ENCODE results near the gene PEPD. TPM values are rescaled to one million over a fixed set of nuclear protein-coding genes. Genes with fewer than 3 reads are reported as not detected.

PEPD gene
- total and polyA plus RNA-seq, 2 of the 4 experiments (the other 2 are of a cell fraction): 36.7 to 88.4 TPM

- Histone ChIP-seq H3K56ac (ENCODE audit: extremely low read depth, insufficient read depth, low read length) (no peak overlapping the region), H3K18ac (ENCODE audit: low read depth, low read length) (no peak overlapping the region), H3K9me3 (ENCODE audit: control insufficient read depth, insufficient read depth, low read length) (no peaks in the 10 kb centered on the region), H3K14ac (replicated peaks; ENCODE audit: low read depth, low read length) (no peak overlapping the region), H4K91ac (ENCODE audit: insufficient read depth, low read depth, low read length) (no peak overlapping the region), H3K9ac (ENCODE audit: low read depth, low read length) (no peak overlapping the region), H3K36me3 (ENCODE audit: control insufficient read depth, insufficient read depth, low read length) (peaks cover 7% of the 10 kb centered on the region; the same call in 1 of the 2 replicates), H3K27ac (ENCODE audit: insufficient read depth, low read length) (no peak overlapping the region), H2BK20ac (ENCODE audit: low read depth, low read length) (no peak overlapping the region), H3K27me3 (ENCODE audit: control insufficient read depth, insufficient read depth, low read length) (no peaks in the 10 kb centered on the region), H4K5ac (ENCODE audit: low read depth, low read length) (no peak overlapping the region), H3K79me1 (ENCODE audit: low read depth in 1 of 2, low read length in 2 of 2) (no peaks in the 10 kb centered on the region), H2BK15ac (ENCODE audit: low read depth, low read length) (no peak overlapping the region), H3K4me2 (ENCODE audit: low read depth, low read length) (no peak overlapping the region), H2AK5ac (ENCODE audit: low read depth, low read length) (no peak overlapping the region), H3K4me1 (ENCODE audit: control insufficient read depth, insufficient read depth, low read length) (no peaks in the 10 kb centered on the region), H3K4me3 (ENCODE audit: insufficient read depth, low read depth, low read length) (no peak overlapping the region), H4K20me1 (ENCODE audit: insufficient read depth, low read length) (no peaks in the 10 kb centered on the region; the same call in 1 of the 2 replicates), H3K4ac (ENCODE audit: low read depth, low read length) (no peak overlapping the region), H3K9me1 (ENCODE audit: insufficient read depth, low read length) (no peaks in the 10 kb centered on the region), H2BK120ac (ENCODE audit: low read depth, low read length) (no peak overlapping the region), H2AFZ (replicated peaks; ENCODE audit: low read length, poor library complexity) (no peak overlapping the region), H2AK9ac (replicated peaks; ENCODE audit: low read depth, low read length, poor library complexity) (no peak overlapping the region), H2BK5ac (ENCODE audit: low read depth, low read length, poor library complexity, severe bottlenecking) (no peak overlapping the region), H4K8ac (ENCODE audit: low read depth in 2 of 2, low read length in 2 of 2) (no peak overlapping the region), H3K23ac (ENCODE audit: low read depth, low read length) (no peak overlapping the region)
- 100% methylated on average over 3 of the region's 13 CpGs; no CpG with 5 or more reads in 1 of the 2 experiments for WGBS, 2 experiments (ENCODE audit: extremely low coverage in 2 of 2, insufficient read length in 1 of 2)
- no peak for TF ChIP-seq RAD21 (IDR thresholded peaks at IDR 0.05; ENCODE audit: low read length)
- no peak for TF ChIP-seq RCOR1 (IDR thresholded peaks at IDR 0.05; ENCODE audit: insufficient replicate concordance, low read length)
- TF ChIP-seq, protein P1, sequence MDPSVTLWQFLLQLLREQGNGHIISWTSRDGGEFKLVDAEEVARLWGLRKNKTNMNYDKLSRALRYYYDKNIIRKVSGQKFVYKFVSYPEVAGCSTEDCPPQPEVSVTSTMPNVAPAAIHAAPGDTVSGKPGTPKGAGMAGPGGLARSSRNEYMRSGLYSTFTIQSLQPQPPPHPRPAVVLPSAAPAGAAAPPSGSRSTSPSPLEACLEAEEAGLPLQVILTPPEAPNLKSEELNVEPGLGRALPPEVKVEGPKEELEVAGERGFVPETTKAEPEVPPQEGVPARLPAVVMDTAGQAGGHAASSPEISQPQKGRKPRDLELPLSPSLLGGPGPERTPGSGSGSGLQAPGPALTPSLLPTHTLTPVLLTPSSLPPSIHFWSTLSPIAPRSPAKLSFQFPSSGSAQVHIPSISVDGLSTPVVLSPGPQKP (IDR thresholded peaks at IDR 0.05; ENCODE audit: borderline replicate concordance, low read depth, low read length): no peak
- TF ChIP-seq NFE2L2 (IDR thresholded peaks at IDR 0.05; ENCODE audit: low read depth, low read length): no peak
- TF ChIP-seq MAZ (IDR thresholded peaks at IDR 0.05; ENCODE audit: borderline replicate concordance, low read depth, low read length): no peak
- no peak for TF ChIP-seq MAFK (IDR thresholded peaks at IDR 0.05; ENCODE audit: low read depth, low read length)
- no peak for TF ChIP-seq RFX5 (IDR thresholded peaks at IDR 0.05; ENCODE audit: low read depth, low read length)
- TF ChIP-seq FOS (IDR thresholded peaks at IDR 0.05; ENCODE audit: low read depth, low read length): no peak
- no peak for TF ChIP-seq CHD1 (IDR thresholded peaks at IDR 0.05; ENCODE audit: low read depth, low read length)
- TF ChIP-seq SMC3 (IDR thresholded peaks at IDR 0.05; ENCODE audit: low read depth, low read length): no peak
- TF ChIP-seq, protein P2, sequence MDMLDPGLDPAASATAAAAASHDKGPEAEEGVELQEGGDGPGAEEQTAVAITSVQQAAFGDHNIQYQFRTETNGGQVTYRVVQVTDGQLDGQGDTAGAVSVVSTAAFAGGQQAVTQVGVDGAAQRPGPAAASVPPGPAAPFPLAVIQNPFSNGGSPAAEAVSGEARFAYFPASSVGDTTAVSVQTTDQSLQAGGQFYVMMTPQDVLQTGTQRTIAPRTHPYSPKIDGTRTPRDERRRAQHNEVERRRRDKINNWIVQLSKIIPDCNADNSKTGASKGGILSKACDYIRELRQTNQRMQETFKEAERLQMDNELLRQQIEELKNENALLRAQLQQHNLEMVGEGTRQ (IDR thresholded peaks at IDR 0.05; ENCODE audit: low read depth, low read length): no peak
- TF ChIP-seq POLR2A (IDR thresholded peaks at IDR 0.05; ENCODE audit: low read depth, low read length): no peak
- dilution Hi-C loops (cut with HindIII; ENCODE audit: low sequenced_read_pairs, unreplicated experiment) (no loop called here), in situ Hi-C loops (cut with MboI; ENCODE audit: low sequenced_read_pairs) (no loop called here), intact Hi-C loops (cut with micrococcal nuclease) (no loop called here)
- ChIA-PET POLR2A (ENCODE audit: unreplicated experiment) (no interaction called here), CTCF (no interaction called here)
- DNase-seq (no peak), ATAC-seq (ENCODE audit: low read depth) (no peak)
- BruUV-seq (replicated peaks): no TSS peak
These were observed 21.7 kb downstream of the PEPD start for GRCh38 chr19:33499671-33500506.
